K562 (cell line): Measurements from ENCODE around the gene COPG2. TPM values are rescaled to one million over a fixed set of nuclear protein-coding genes. Genes with fewer than 3 reads are reported as not detected.

ENCODE experiments used
- ATAC-seq: fragments of 200-7000 bp; cut with Tn5 transposase; 3 replicates; pipeline ENCODE4 v1.9.1; 2020; ENCODE audit warnings: moderate library complexity
- BruUV-seq: library from RNA; stranded (reverse); fragments of 400-500 nt; replicated peaks from 2 replicates; lab custom pipeline; 2021; lab: Mats Ljungman, UMichigan
- CTCF ChIA-PET: fragments of 300-600 bp; formaldehyde crosslinking; extraction: SDS; loops from one replicate; lab custom pipeline; 2021; ENCODE audit warnings: low intra/inter-chr PET ratio; lab: Yijun Ruan, JAX
- POLR2A ChIA-PET: fragments of 300-600, 350-650 bp; sonication (Branson Sonifier 250); formaldehyde crosslinking; extraction: SDS; loops from one replicate; lab custom pipeline; 2021; ENCODE audit warnings: antibody characterized with exemption, inconsistent platforms; lab: Yijun Ruan, JAX
- DNase-seq, 4 experiments: peaks; one replicate each; pipeline versions ENCODE4 v3.0.0 to v3.0.0-alpha.2; 2011 to 2018; ENCODE audit warnings: low spot score in 3 of 4, mixed read lengths in 3 of 4; ENCODE audit errors: extremely low read depth in 1 of 4
- FAIRE-seq: peaks from 2 replicates; lab custom pipeline; 2011; peaks lifted over from hg19 to GRCh38; lab: Jason Lieb, UNC
- H2AFZ ChIP-seq: 2 replicates; pipeline ENCODE4 v1.6.0; 2011; ENCODE audit warnings: low read depth, low read length, control low read depth, inconsistent platforms
- H3K27ac ChIP-seq: fragments of 200-600 bp; 3 replicates; pipeline ENCODE4 v1.8.0; 2011; ENCODE audit warnings: low read depth, mild to moderate bottlenecking, control low read depth, inconsistent platforms, low read length, moderate library complexity, mixed read lengths; ENCODE audit errors: extremely low read depth
- H3K27me3 ChIP-seq, 2 experiments: fragments of 300-600 bp in 1 of 2; 2 replicates in 1 of 2; 3 replicates in 1 of 2; pipeline versions ENCODE4 v1.6.0 to v1.8.0; 2011; ENCODE audit warnings: inconsistent platforms in 2 of 2, low read length in 2 of 2, mild to moderate bottlenecking in 1 of 2, mixed read lengths in 1 of 2, moderate library complexity in 1 of 2; ENCODE audit not compliant: control insufficient read depth in 2 of 2, insufficient read depth in 2 of 2
- H3K36me3 ChIP-seq: fragments of 300-600 bp; 3 replicates; pipeline ENCODE4 v1.8.0; 2011; ENCODE audit warnings: mild to moderate bottlenecking, low read length, inconsistent platforms; ENCODE audit not compliant: control insufficient read depth, insufficient read depth
- H3K4me1 ChIP-seq, 2 experiments: fragments of 200-600 bp in 1 of 2; replicated peaks in 1 of 2; 2 replicates in 1 of 2; 3 replicates in 1 of 2; pipeline versions ENCODE4 v1.5.1 to v1.8.0; 2011; ENCODE audit warnings: inconsistent platforms in 2 of 2, low read length in 2 of 2, mild to moderate bottlenecking in 1 of 2, mixed read lengths in 1 of 2, moderate library complexity in 1 of 2; ENCODE audit not compliant: control insufficient read depth in 2 of 2, insufficient read depth in 2 of 2
- H3K4me2 ChIP-seq: 2 replicates; pipeline ENCODE4 v1.6.1; 2011; ENCODE audit warnings: low read length, control low read depth, inconsistent platforms, mixed read lengths; ENCODE audit not compliant: insufficient read depth
- H3K4me3 ChIP-seq: fragments of 200-600 bp; sonication (generic), shearing (Covaris generic); 2 replicates; pipeline ENCODE4 v1.5.1; 2016; ENCODE audit warnings: control low read depth, inconsistent platforms
- H3K79me2 ChIP-seq: fragments of 200-600 bp; 3 replicates; pipeline ENCODE4 v1.8.0; 2011; ENCODE audit warnings: low read length, inconsistent platforms; ENCODE audit not compliant: control insufficient read depth, insufficient read depth
- H3K9ac ChIP-seq, 2 experiments: 2 replicates each; pipeline versions ENCODE4 v1.6.0 to v1.6.1; 2011; ENCODE audit warnings: low read depth in 2 of 2, low read length in 2 of 2, control low read depth in 1 of 2, inconsistent platforms in 1 of 2, mild to moderate bottlenecking in 1 of 2, mixed read lengths in 1 of 2; ENCODE audit not compliant: insufficient read depth in 1 of 2
- H3K9me1 ChIP-seq: one replicate; pipeline ENCODE4 v1.6.0; 2011; ENCODE audit warnings: inconsistent platforms, mild to moderate bottlenecking, low read length, moderate library complexity; ENCODE audit not compliant: control insufficient read depth, insufficient read depth
- H3K9me3 ChIP-seq: replicated peaks from 2 replicates; pipeline ENCODE4 v1.5.1; 2011; ENCODE audit warnings: low read depth, low read length, inconsistent platforms; ENCODE audit not compliant: control insufficient read depth, insufficient read depth
- H4K20me1 ChIP-seq: replicated peaks from 2 replicates; pipeline ENCODE4 v1.6.1; 2011; ENCODE audit warnings: low read length, inconsistent platforms, mixed read lengths; ENCODE audit not compliant: control insufficient read depth, insufficient read depth
- PURB ChIP-seq: sonication (generic); formaldehyde crosslinking; IDR thresholded peaks from 2 replicates; pipeline ENCODE4 v1.9.0; 2021; ENCODE audit warnings: low read depth, mild to moderate bottlenecking, missing genetic modification reagents
- SAFB2 ChIP-seq: fragments of 200-400 bp; formaldehyde crosslinking; IDR thresholded peaks from 2 replicates; pipeline ENCODE4 v1.6.1; 2018; ENCODE audit warnings: borderline replicate concordance, low read length, low read depth, moderate library complexity; ENCODE audit not compliant: severe bottlenecking
- YY1 ChIP-seq, 3 experiments: IDR thresholded peaks; 2 replicates each; pipeline ENCODE4 v1.6.1; 2011; ENCODE audit warnings: low read length in 2 of 3, mild to moderate bottlenecking in 2 of 3, moderate library complexity in 2 of 3, borderline replicate concordance in 1 of 3, control low read depth in 1 of 3, low read depth in 1 of 3; ENCODE audit not compliant: insufficient read depth in 3 of 3, insufficient replicate concordance in 2 of 3, control insufficient read depth in 1 of 3, insufficient read length in 1 of 3; ENCODE audit errors: extremely low read depth in 1 of 3
- ZNF224 ChIP-seq: sonication (generic); formaldehyde crosslinking; IDR thresholded peaks from 2 replicates; pipeline ENCODE4 v1.8.0; 2022; ENCODE audit warnings: mild to moderate bottlenecking, missing genetic modification reagents
- ZNF431 ChIP-seq: sonication (generic); formaldehyde crosslinking; IDR thresholded peaks from 2 replicates; pipeline ENCODE4 v1.8.0; 2022; ENCODE audit warnings: mild to moderate bottlenecking, missing genetic modification reagents
- WGBS: fragments of 100-300 bp; shearing (Covaris generic); methylation state at CpG from one replicate; pipeline ENCODE4 v1.1.6; 2016; ENCODE audit warnings: low coverage, mixed read lengths; ENCODE audit not compliant: insufficient coverage; ENCODE audit errors: missing lambda C conversion rate; 5-methylcytosine and 5-hydroxymethylcytosine counted together
- in situ Hi-C: fragments of 300-500 bp; cut with MboI; formaldehyde crosslinking; loops from 4 replicates; pipeline ENCODE4 v1.15.0; 2018; ENCODE audit warnings: inconsistent platforms, mixed read lengths
- intact Hi-C: fragments of 100-400 bp; cut with micrococcal nuclease; formaldehyde crosslinking; loops from 2 replicates; pipeline ENCODE4 v1.14.2; 2022
- polyA plus RNA-seq, 8 experiments: library from polyadenylated mRNA; depleted of rRNA in 4 of 8; stranded (reverse) in 5 of 8; unstranded in 3 of 8; fragments of >200 nt; fragmentation: Nextera tagmentation in 2 of 8; fragmentation: Illumina TruSeq in 1 of 8; extraction: Ambion mirVana in 2 of 8; extraction: Trizol in 1 of 8; gene quantifications; 2 replicates each; pipeline versions ENCODE4 v1.2.1 to v1.2.3, GENCODE V29; 2011 to 2014; ENCODE audit warnings: inconsistent platforms in 1 of 8, missing spikeins in 1 of 8
- total RNA-seq, 7 experiments: library from RNA; depleted of rRNA in 6 of 7; stranded (reverse); fragments of >200 nt in 6 of 7; fragmentation: Illumina TruSeq in 2 of 7; extraction: Trizol in 2 of 7; gene quantifications; 2 replicates each; pipeline versions ENCODE4 v1.2.1 to v1.2.3, GENCODE V29; 2011 to 2021; ENCODE audit warnings: low replicate concordance in 1 of 7

COPG2 gene
- total and polyA plus RNA-seq, 9 of the 15 experiments (the other 6 are each of a cell fraction or from before 2014, with no cell fraction given) = 6.6 to 104 (median 32.5) TPM

DNA sequence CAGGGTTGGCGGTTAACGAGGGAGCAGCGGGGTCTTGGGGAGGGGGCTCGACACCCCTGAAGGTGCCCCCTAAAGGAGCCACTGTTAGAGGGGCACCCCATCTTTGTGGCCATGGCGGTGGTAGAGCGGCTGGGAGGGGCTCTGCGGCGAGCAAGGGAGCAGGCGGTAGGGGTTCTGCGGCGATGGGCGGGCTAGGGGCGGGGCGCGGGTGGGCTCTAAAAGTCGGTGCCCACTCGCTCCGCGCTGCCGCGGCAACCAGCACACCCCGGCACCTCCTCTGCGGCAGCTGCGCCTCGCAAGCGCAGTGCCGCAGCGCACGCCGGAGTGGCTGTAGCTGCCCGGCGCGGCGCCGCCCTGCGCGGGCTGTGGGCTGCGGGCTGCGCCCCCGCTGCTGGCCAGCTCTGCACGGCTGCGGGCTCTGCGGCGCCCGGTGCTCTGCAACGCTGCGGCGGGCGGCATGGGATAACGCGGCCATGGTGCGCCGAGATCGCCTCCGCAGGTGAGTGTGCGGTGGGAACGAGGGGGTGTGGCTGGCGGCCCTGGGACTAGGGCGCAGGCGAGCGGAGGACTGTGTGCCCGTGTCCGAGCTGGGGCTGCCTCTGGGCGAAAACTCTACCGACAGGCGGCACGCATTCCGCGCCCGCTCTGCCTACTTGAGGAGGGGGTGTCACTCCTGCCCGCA, 176.6 kb downstream of the COPG2 start, which contains the start of gene MEST:
Gene MEST (plus strand): TSS at position 245 of the 682 bp plus-strand sequence. CDS start 229 bp downstream, at position 474.
- H3K79me2 ChIP-seq = no peaks in the 10 kb centered on the region
- in situ Hi-C loops = no loop called here
- TF ChIP-seq YY1 (IDR thresholded peaks at IDR 0.05; ENCODE audit: borderline replicate concordance in 1 of 3, control insufficient read depth in 1 of 3, extremely low read depth in 1 of 3, insufficient read depth in 3 of 3, insufficient read length in 1 of 3, insufficient replicate concordance in 2 of 3, low read depth in 1 of 3, low read length in 2 of 3) (no peak), SAFB2 (no peak), PURB (CRISPR knock-in tag) (no peak), ZNF224 (CRISPR knock-in tag) (no peak), ZNF431 (CRISPR knock-in tag) (no peak)
- ChIA-PET CTCF (no interaction called here), POLR2A (no interaction called here)
- no peak within 1 kb of the TSS for H2AFZ ChIP-seq
- no peaks in the 10 kb centered on the region for H3K9me1 ChIP-seq
- peaks cover 8 to 11% of the 10 kb centered on the region in 2 experiments; a peak in 4 of 5 replicates for H3K4me1 ChIP-seq
- H3K9ac ChIP-seq = no peak within 1 kb of the TSS
- intact Hi-C loops = no loop called here
- peaks cover 8% of the 10 kb centered on the region for H3K9me3 ChIP-seq
- H4K20me1 ChIP-seq = no peaks in the 10 kb centered on the region
- peaks cover 4 to 24% of the 10 kb centered on the region in 2 experiments; a peak in 3 of 5 replicates for H3K27me3 ChIP-seq
- ATAC-seq = no peak
- no peak for FAIRE-seq
- no TSS peak for BruUV-seq
- H3K4me2 ChIP-seq = no peak within 1 kb of the TSS
- no peak for DNase-seq
- H3K36me3 ChIP-seq = no peaks in the 10 kb centered on the region
- no peak within 1 kb of the TSS for H3K27ac ChIP-seq
- 84% methylated on average over 52 of the region's 71 CpGs for WGBS
- H3K4me3 ChIP-seq = no peak within 1 kb of the TSS
